HG03159 (cell line): Measurements from ENCODE around the gene MAGI3.

Experiments
- ATAC-seq: cut with Tn5 transposase; IDR thresholded peaks from one replicate; pipeline ENCODE4 v1.9.1; 2021; ENCODE audit warnings: mild to moderate bottlenecking, moderate library complexity; ENCODE audit not compliant: unreplicated experiment

The MAGI3 gene

GRCh38 chr1:113389953-113390834, at the start of gene MAGI3:
Gene MAGI3, plus strand, starts transcription at chr1:113390515. Its CDS starts 519 bp downstream, at chr1:113391034.
- peak; percentile 98 for ATAC-seq

- ATAC-seq = no peak
Observed at GRCh38 chr1:113353580-113353979, 36.7 kb upstream of the MAGI3 start.

GRCh38 chr1:113363935-113364334, 26.4 kb upstream of the MAGI3 start:
- ATAC-seq = no peak

GRCh38 chr1:113369040-113369439, 21.3 kb upstream of the MAGI3 start:
- no peak for ATAC-seq

DNA sequence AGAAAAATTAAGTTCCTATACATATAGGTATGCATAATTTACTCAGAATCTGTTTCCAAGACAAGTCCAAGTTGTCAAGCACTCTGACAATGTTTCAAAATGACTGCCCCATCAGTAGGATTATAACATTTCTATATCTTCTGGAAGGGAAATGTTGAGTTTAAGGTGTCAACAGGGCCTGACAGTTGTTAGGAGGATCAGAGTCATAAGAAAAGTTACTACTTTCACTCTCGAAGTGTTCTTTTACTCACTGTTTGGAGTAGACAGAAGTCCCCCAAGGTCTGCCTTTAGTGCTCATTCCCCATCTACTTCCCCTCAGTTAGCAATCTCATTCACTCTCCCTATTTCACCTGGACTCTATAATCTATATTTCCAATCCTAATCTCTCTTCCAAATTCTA, 20.6 kb upstream of the MAGI3 start:
- ATAC-seq = no peak

DNA sequence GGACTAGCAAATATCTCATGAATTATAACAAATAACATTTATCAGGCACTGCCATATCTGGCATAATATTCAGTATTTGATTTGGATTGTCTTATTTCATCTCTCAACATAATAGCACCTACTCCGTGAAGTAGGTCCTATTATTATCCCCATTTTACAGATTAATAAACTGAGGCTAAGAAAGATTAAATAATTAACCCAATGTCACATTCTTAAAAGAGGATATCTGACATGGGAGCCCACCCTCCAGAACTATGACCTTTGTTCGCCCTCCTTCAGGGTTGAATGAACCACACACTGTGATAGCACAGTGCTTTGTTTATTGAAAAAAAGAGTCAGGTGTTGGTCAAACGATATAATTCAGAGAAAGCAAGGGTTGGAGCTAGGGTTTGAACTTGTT, 19.4 kb upstream of the MAGI3 start:
- ATAC-seq = no peak

- no peak for ATAC-seq
Observed at GRCh38 chr1:113372546-113372945, 17.8 kb upstream of the MAGI3 start.

- ATAC-seq = no peak
Observed at GRCh38 chr1:113373644-113374043, 16.7 kb upstream of the MAGI3 start.

DNA sequence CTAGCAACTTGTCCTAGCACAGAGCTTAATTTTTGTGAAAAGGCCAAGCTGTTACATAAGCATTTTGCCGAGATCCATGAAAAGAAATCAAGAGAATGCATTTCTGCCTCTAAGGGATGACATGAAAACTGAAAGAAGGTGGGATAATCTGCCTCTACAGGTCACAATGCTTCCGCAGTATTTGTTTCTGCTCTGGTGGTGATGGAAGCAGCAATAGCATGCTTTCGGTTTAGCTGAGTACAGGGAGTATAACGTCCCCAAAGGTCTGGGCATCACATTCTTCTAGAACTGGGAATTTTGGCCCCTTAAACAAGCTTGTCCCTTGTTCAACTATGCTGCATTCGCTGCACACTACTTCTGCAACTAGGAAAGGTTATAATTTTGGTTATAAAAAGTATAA, 14.4 kb upstream of the MAGI3 start:
- no peak for ATAC-seq

DNA sequence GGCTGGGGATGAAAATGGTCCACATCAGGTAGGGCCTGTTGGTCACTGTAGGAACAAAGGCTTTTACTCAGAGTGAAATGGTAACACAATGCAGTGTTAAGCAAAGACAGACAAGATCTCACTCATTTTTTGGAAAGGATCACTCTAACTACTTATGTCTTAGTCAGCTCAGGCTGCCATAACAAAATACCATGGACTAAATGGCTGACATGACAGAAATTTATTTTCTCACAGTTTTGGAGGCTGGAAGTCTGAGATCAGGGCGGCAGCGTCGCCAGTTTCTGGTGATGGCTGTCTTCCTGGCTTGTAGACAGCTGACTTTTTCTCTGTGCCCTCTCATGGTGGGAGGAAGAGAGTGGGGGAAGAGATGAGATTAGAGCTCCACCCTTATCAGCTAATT, 10.2 kb upstream of the MAGI3 start:
- ATAC-seq = no peak

GRCh38 chr1:113388017-113388620, 2.2 kb upstream of the MAGI3 start:
- ATAC-seq = no peak

GRCh38 chr1:113388621-113389358, 1.5 kb upstream of the MAGI3 start:
- ATAC-seq = no peak

DNA sequence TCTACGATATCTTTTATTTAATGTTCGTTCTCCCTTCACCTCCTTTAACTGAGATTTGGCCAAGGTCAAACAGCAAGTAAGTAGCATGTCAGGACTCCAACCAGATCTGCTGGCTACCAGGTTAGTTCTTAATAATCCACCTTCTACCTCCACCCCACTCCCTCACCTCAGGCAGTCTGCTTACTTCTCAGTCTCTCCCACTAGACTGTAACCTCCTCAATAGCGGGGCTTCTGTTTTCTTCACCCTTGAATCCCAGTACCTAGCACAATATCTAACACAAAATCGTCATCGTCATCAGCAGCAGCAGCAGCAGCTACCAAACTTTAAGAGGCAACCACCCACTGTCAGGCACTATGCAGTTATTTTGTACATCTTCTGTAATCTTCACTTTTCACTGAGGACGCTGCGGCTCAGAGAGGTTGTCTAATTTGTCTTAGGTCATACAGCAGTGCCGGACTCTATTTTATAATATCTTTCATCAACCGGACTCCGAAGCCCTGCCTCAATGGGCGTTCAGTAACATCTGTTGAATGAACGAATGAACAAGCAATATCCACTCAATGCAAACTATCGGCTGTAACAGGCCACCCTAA, 859 bp upstream of the MAGI3 start:
- no peak for ATAC-seq

DNA sequence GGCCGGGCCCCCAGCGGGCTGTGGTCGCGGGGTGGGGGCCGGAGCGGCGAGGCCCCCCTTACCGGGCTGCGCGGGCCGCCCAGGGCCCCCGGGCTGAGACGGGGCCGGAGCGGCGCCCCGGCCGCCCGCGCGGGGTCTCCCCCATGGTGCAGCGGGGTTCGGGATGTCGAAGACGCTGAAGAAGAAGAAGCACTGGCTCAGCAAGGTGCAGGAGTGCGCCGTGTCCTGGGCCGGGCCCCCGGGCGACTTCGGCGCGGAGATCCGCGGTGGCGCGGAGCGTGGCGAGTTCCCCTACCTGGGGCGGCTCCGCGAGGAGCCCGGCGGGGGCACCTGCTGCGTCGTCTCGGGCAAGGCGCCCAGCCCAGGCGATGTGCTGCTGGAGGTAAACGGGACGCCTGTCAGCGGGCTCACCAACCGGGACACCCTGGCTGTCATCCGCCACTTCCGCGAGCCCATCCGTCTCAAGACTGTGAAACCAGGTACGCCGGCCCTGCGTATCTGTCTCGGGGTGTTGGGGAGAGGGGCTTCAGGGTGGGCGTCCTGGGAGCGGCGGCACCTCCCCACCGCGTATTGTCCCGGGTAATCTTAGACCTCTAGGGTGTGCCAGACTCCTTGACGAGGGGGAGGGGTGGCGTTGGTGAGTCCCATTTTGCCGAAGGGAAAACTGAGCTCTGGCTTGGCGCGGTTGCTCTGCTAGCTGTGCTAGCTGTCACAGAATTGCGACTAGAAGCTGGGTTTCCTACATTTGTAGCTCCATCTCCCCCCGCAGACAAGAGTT, 745 bp downstream of the MAGI3 start:
- peak; percentile 20 for ATAC-seq

DNA sequence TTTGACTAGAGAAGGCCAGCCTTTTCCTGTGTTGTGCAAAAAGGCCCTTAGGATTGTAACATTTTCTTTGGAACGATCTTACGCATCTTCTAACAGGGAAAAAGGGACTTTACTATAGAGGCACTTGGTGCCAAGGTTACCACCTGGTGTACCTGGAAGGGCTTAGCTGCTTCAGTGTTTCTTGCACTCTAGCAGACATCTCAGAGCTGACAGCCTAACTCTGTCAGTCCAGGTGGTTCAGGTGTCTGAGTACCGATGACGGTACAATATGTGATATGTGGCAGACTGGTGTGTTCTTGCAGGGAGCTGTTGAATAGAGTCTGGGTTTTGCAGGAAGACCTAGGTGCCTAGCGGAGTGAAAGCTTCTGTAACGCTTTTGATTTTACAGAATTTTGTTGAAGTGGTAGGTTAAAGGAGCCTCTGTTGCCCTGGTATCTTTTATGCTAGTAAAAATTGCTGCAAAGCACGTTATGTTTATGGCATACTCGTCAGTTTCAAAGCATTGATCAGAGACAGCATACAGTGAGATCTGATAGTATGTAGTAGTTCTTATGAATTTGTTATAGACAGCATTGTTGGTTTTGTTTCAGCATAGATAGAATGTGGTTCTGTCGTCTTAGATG, 1.4 kb downstream of the MAGI3 start:
- no peak for ATAC-seq

GRCh38 chr1:113392541-113393128, 2.3 kb downstream of the MAGI3 start:
- ATAC-seq = no peak

DNA sequence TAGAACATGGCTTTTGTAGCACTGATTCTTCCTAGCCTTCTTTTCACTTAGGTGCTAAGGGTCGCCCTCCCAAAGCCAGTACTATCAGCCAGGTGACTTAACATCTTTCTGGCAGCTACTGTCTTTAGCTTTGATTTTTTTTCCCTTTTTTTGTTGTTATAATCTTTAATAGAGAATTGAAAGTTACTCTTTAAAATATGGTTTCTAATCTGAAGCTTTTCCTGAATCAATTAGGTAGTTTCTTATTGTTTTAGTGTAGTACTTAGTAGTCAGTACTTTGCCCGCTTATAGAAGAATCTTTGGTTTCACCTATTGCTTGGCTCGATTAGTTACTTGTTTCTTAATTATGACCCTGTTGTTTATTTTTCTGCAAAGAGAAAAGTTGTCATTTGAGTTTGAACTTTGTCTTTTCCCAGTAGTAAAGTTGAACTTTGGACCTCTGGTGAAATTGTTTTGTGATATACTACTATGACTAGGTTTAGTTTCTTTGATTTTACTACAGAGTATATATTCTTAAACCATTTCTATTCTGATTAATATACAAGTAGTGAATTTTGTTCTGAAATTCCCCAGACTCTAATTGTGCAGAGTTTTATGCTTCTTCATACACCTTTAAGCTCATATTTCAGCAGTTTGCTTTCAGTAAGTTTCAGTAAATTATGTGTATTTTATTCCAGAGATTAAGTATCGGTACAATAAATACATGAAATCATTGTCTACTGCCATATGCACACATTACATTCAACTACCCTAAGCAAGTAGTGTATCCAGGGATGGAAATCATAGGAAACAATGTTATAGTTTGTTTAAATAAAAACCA, 3.9 kb downstream of the MAGI3 start:
- ATAC-seq = no peak

DNA sequence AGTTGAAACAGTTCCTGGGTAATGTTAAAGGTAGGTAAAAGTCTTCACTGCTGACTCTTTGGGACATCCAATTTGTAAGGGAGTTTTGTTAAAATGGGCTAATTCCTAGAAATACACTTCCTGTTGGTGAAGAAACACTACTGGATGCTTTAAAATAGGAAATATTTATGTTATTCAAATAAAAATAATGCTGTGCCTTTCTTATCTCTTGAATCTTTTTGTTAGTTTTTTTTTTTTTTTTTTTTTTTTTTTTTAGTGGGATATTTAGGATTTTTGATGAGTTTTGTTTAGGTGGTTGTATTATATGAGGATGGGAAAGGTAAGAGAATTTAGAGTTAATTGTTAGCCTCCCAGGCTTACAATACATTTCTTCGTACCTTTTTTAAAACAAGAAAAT, 4.5 kb downstream of the MAGI3 start:
- ATAC-seq = no peak

DNA sequence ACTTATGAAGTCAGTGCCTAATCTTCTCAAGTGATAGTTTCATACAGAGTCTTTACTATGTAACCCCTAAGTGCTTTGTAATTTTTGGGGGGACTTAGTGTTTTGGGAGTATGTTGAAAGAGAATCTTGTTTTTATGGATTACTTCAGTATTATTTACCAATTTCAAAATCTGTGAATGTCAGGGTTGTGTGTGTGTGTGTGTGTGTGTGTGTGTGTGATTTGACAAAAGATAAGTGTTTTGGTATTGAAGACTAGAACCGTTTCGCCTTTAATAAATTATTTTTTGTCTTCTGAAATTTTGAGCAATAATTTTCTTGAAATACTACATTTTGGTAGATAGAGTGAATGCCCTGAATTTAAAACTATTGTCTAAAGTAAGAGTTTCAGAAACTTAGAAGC, 5.8 kb downstream of the MAGI3 start:
- no peak for ATAC-seq
